ENCODE data around the gene F10. TPM values are rescaled to one million over a fixed set of nuclear protein-coding genes. Genes with fewer than 3 reads are reported as not detected.

F10 gene
- total RNA-seq, 1 experiment from 2014 or later, result 0.18 TPM

DNA sequence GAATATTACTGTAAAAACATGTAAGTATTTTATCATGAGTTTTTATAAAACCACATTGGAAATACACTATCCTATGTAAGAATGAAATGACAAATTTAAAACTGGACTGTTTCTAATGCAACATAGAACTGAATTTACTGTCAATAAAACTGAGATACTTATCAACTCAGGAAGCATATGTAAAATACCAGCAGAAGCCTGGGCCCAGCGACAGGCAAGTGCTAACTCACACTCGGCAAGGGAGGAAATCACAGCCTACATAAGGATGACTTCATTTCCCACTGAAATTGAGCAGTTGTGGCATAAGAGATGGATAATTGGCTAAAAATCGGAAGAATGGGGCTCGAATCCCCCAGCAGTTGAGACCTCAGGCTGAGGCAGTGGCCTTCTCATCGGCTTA lies 47.9 kb downstream of the F10 start:
- in situ Hi-C loops (cut with HindIII; ENCODE audit: low pct_unique_long_range_greater_than_20kb, low sequenced_read_pairs) (no loop called here), intact Hi-C loops (cut with micrococcal nuclease; ENCODE audit: unreplicated experiment) (no loop called here)
- H3K27ac ChIP-seq (ENCODE audit: low read length), result no peak overlapping the region
- no peaks in the 10 kb centered on the region for H3K9me3 ChIP-seq (ENCODE audit: control insufficient read depth, insufficient read depth, low read depth, low read length)
- ChIA-PET POLR2A (interaction anchor here (1.3 kb wide), 1 partner anchor 12 kb away, joined by 3 read pairs; no protein-coding TSS in a partner anchor), CTCF (no interaction called here)
- no peak for TF ChIP-seq TCF7L2 (IDR thresholded peaks at IDR 0.05; ENCODE audit: low read depth, low read length)
- TF ChIP-seq, protein P1, sequence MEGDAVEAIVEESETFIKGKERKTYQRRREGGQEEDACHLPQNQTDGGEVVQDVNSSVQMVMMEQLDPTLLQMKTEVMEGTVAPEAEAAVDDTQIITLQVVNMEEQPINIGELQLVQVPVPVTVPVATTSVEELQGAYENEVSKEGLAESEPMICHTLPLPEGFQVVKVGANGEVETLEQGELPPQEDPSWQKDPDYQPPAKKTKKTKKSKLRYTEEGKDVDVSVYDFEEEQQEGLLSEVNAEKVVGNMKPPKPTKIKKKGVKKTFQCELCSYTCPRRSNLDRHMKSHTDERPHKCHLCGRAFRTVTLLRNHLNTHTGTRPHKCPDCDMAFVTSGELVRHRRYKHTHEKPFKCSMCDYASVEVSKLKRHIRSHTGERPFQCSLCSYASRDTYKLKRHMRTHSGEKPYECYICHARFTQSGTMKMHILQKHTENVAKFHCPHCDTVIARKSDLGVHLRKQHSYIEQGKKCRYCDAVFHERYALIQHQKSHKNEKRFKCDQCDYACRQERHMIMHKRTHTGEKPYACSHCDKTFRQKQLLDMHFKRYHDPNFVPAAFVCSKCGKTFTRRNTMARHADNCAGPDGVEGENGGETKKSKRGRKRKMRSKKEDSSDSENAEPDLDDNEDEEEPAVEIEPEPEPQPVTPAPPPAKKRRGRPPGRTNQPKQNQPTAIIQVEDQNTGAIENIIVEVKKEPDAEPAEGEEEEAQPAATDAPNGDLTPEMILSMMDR (IDR thresholded peaks at IDR 0.05), result no peak
- TF ChIP-seq, protein P2, sequence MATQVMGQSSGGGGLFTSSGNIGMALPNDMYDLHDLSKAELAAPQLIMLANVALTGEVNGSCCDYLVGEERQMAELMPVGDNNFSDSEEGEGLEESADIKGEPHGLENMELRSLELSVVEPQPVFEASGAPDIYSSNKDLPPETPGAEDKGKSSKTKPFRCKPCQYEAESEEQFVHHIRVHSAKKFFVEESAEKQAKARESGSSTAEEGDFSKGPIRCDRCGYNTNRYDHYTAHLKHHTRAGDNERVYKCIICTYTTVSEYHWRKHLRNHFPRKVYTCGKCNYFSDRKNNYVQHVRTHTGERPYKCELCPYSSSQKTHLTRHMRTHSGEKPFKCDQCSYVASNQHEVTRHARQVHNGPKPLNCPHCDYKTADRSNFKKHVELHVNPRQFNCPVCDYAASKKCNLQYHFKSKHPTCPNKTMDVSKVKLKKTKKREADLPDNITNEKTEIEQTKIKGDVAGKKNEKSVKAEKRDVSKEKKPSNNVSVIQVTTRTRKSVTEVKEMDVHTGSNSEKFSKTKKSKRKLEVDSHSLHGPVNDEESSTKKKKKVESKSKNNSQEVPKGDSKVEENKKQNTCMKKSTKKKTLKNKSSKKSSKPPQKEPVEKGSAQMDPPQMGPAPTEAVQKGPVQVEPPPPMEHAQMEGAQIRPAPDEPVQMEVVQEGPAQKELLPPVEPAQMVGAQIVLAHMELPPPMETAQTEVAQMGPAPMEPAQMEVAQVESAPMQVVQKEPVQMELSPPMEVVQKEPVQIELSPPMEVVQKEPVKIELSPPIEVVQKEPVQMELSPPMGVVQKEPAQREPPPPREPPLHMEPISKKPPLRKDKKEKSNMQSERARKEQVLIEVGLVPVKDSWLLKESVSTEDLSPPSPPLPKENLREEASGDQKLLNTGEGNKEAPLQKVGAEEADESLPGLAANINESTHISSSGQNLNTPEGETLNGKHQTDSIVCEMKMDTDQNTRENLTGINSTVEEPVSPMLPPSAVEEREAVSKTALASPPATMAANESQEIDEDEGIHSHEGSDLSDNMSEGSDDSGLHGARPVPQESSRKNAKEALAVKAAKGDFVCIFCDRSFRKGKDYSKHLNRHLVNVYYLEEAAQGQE (IDR thresholded peaks at IDR 0.05; ENCODE audit: insufficient read depth in 1 of 2, low read depth in 2 of 2, low read length in 1 of 2), result no peak
- TF ChIP-seq POLR2AphosphoS5 (IDR thresholded peaks at IDR 0.05; ENCODE audit: low read depth, low read length), result no peak
- no peak for TF ChIP-seq SIN3A (IDR thresholded peaks at IDR 0.05; ENCODE audit: borderline replicate concordance, insufficient read depth, low read depth, low read length)
- no peaks in the 10 kb centered on the region for H3K27me3 ChIP-seq (ENCODE audit: control insufficient read depth, insufficient read depth, low read length)
- no TSS peak for BruUV-seq (replicated peaks)
- no peak for ATAC-seq
- no peak overlapping the region for H3K4me3 ChIP-seq (ENCODE audit: low read depth in 2 of 2, low read length in 2 of 2)
- H3K36me3 ChIP-seq (ENCODE audit: control insufficient read depth, insufficient read depth, low read length), result no peaks in the 10 kb centered on the region; the same call in 1 of the 2 replicates
- no peak for DNase-seq (ENCODE audit: low read depth, low spot score)
- no peaks in the 10 kb centered on the region for H3K4me1 ChIP-seq (ENCODE audit: control insufficient read depth, insufficient read depth, low read length)

DNA sequence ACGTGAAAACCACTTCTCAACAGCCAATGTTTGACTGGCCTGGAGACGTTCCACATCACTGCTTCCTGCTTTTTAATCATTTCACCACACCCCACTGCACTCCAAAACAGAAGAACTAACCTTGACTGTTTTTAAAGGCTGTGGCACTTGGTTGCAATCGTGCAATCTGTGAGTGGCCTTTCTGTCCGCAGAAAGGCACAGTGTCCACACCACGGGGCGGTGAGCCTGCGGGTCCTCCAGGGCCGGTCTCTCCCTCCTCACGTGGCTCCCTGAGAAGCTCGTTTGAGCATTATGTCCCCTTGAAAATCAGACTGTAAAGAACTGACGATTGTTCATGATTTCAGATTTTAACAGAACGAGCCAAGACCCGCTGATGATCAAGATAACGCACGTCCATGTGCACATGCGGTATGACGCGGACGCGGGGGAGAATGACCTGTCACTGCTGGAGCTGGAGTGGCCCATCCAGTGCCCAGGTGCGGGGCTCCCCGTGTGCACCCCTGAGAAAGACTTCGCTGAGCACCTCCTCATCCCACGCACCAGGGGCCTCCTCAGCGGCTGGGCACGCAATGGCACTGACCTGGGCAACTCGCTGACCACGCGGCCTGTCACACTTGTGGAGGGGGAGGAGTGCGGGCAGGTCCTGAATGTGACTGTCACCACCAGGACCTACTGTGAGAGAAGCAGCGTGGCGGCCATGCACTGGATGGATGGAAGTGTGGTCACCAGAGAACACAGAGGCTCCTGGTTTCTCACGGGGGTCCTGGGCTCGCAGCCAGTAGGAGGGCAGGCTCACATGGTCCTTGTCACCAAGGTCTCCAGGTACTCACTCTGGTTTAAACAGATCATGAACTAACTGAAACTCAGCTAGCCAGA lies 48.9 kb downstream of the F10 start:
- TF ChIP-seq POLR2AphosphoS5 (IDR thresholded peaks at IDR 0.05; ENCODE audit: low read depth, low read length), result no peak
- TF ChIP-seq, protein P1 (IDR thresholded peaks at IDR 0.05), result no peak
- TF ChIP-seq, protein P2 (IDR thresholded peaks at IDR 0.05; ENCODE audit: insufficient read depth in 1 of 2, low read depth in 2 of 2, low read length in 1 of 2), result no peak
- TF ChIP-seq TCF7L2 (IDR thresholded peaks at IDR 0.05; ENCODE audit: low read depth, low read length), result no peak
- no peak for TF ChIP-seq SIN3A (IDR thresholded peaks at IDR 0.05; ENCODE audit: borderline replicate concordance, insufficient read depth, low read depth, low read length)
- ChIA-PET POLR2A (interaction anchor here (1.0 kb wide), 1 partner anchor 15 kb away, joined by 3 read pairs; no protein-coding TSS in a partner anchor), CTCF (no interaction called here)
- intact Hi-C loops (cut with micrococcal nuclease; ENCODE audit: unreplicated experiment) (no loop called here), in situ Hi-C loops (cut with HindIII; ENCODE audit: low pct_unique_long_range_greater_than_20kb, low sequenced_read_pairs) (no loop called here)
- no peaks in the 10 kb centered on the region for H3K4me1 ChIP-seq (ENCODE audit: control insufficient read depth, insufficient read depth, low read length)
- ATAC-seq (no peak), DNase-seq (ENCODE audit: low read depth, low spot score) (no peak)
- BruUV-seq (replicated peaks), result no TSS peak
- H3K27me3 ChIP-seq (ENCODE audit: control insufficient read depth, insufficient read depth, low read length), result no peaks in the 10 kb centered on the region
- H3K27ac ChIP-seq (ENCODE audit: low read length), result no peak overlapping the region
- H3K36me3 ChIP-seq (ENCODE audit: control insufficient read depth, insufficient read depth, low read length), result no peaks in the 10 kb centered on the region; the same call in 1 of the 2 replicates
- H3K4me3 ChIP-seq (ENCODE audit: low read depth in 2 of 2, low read length in 2 of 2), result no peak overlapping the region
- H3K9me3 ChIP-seq (ENCODE audit: control insufficient read depth, insufficient read depth, low read depth, low read length), result no peaks in the 10 kb centered on the region

Measured in Panc1 (cell line).